GM13977 (cell line): ENCODE measurements around the gene ACIN1.

Experiments used
- DNase-seq: peaks from one replicate; pipeline ENCODE4 v3.0.0; 2012; ENCODE audit warnings: low spot score
- CTCF ChIP-seq: IDR thresholded peaks from 2 replicates; pipeline ENCODE4 v1.5.1; 2012; ENCODE audit warnings: mild to moderate bottlenecking, control low read depth; ENCODE audit not compliant: insufficient read depth; ENCODE audit errors: extremely low read depth, missing control alignments
- in situ Hi-C: fragments of 300-500 bp; cut with MboI; formaldehyde crosslinking; loops from one replicate; pipeline ENCODE4 v1.12.0; 2022; ENCODE audit warnings: low sequenced_read_pairs, low pct_unique_long_range_greater_than_20kb, mixed read lengths, inconsistent platforms; ENCODE audit not compliant: unreplicated experiment

ACIN1 gene

GRCh38 chr14:23023795-23024152 is 71.2 kb downstream of the ACIN1 start:
- TF ChIP-seq CTCF: no peak
- in situ Hi-C loops: no loop called here
- no peak for DNase-seq

GRCh38 chr14:23023022-23023794 is 71.7 kb downstream of the ACIN1 start:
- no peak for TF ChIP-seq CTCF
- in situ Hi-C loops: no loop called here
- no peak for DNase-seq

GRCh38 chr14:23021889-23022442 is 73.0 kb downstream of the ACIN1 start:
- no peak for TF ChIP-seq CTCF
- in situ Hi-C loops: no loop called here
- no peak for DNase-seq

- in situ Hi-C loops: no loop called here
- no peak for TF ChIP-seq CTCF
- no peak for DNase-seq
These were observed 73.5 kb downstream of the ACIN1 start for GRCh38 chr14:23021434-23021833.

GRCh38 chr14:23020143-23021128 is 74.5 kb downstream of the ACIN1 start:
- TF ChIP-seq CTCF: no peak
- in situ Hi-C loops: no loop called here
- DNase-seq: no peak

GRCh38 chr14:23018107-23018506 is 76.8 kb downstream of the ACIN1 start:
- DNase-seq: no peak
- no peak for TF ChIP-seq CTCF
- in situ Hi-C loops: no loop called here
